Stimulated activated CD4-positive, alpha-beta T cell treated with anti-CD3 and anti-CD28 coated beads, Interleukin-1b, Interleukin-23, amount 100 ng/mL, for 48 hours (primary cell): ENCODE measurements around the gene BEAN1.

Source experiments
- DNase-seq: peaks from one replicate; pipeline ENCODE4 v3.0.0-alpha.2; 2020

BEAN1 gene

GRCh38 chr16:66523861-66524354, 96.8 kb downstream of the BEAN1 start:
- DNase-seq: no peak

- DNase-seq: no peak
Observed at GRCh38 chr16:66524601-66525164, 97.6 kb downstream of the BEAN1 start.

GRCh38 chr16:66525396-66526180, 98.5 kb downstream of the BEAN1 start:
- no peak for DNase-seq

- DNase-seq: no peak
Observed at GRCh38 chr16:66528294-66528693, 101.2 kb downstream of the BEAN1 start.

GRCh38 chr16:66529475-66529874, 102.4 kb downstream of the BEAN1 start:
- no peak for DNase-seq
